Measurements from ENCODE around the gene SLC29A2.

The SLC29A2 gene

DNA sequence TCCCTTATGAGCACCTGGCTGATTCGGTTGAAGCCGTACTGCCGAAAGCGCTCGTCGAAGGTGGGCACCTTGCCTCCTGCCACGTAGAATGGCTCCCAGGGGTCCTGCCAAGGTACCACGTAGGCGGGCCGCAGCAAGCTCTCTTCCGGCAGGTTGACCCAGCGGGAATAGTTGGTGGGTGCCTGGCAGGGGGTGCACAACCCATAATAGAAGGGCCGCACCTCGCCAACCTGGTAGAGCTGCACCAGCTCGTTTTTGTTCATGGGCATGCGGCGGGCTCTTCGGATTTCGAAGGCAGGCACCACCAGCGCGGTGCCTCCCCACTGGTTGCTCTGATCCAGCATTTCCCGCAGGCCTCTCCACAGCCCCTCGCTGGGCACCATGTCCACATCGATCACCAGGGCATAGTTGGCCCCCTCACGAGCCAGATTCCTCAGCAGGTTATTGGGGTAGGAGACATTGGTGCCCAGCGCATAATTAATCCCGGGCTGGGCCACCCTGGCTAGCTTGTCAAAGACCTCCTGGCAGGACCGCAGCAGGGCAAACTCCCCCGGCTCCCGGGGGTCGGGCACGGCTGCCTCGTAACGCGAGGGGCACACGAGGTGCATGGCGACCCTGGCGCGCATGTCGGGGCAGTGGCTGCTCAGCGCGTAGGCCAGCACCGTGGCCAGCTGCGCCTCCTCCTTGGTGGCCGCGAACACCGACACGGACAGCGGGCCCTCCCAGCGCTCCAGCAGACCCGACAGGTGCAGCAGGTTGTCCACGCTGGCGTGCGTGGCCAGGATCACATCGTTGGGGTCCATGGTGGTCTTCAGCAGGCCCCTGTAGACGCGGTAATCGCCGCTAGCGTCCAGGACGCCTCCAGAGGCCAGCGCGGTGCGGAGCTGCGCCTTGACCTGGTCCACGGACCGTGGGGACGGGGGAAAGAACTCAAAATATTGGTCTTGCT lies 24.8 kb downstream of the SLC29A2 start:
- no peak for DNase-seq

DNA sequence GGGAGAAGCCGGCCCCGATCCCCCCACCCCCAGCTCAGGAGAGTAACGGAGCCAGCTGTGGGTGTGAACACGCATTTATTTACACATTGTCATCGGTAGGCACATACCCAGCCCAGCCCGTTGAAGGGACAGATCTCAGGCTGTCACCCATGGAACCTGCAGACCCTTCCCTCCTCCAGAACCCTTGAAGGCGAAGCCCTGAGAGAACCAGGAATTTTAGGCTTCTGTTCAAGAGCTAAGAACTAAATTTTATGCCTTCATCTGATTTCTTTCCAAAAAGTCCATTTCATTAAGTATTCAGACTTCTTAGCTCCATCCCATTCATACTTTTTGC lies 26.3 kb downstream of the SLC29A2 start:
- DNase-seq = no peak

DNA sequence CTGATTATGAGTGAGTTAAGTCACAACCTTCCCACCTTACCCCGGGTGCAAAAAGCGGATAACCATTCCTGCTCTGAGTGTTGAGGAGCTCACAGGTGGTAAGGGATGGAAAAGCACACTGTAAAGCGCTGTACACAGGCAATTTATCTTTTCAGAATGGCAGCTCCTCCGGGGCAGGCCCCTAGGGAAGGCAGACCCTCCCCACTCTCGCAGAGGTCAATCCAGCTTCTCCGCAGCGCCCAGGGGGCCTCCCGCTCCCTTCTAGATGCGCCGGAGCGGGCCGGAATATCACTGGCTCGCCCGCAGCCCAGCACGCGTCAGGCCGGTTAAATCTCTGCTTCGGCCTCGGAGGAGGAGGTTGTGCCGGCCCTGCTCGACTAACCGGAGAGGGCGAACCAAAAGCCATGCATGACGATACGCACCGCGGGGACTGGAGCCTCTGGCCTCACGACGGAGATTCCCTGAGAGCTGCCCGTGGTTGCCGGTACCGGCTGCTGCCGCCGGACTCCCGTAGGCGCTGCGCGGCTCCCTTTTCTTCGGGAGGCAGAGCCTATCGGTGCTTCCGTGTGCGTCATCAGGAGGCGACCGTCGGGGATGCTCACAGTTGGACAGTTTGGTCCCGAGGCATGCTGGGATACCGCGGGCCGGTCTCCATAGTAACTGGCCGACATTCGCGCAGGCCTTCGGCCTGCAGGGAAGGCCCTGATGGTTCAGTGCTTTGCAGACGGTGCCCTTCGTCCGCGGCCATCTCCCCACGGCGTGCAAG lies 26.8 kb downstream of the SLC29A2 start, which contains the start of gene BRMS1:
Gene BRMS1, minus strand, starts transcription at position 555 of the 766 bp plus-strand sequence. CDS start 2,870 bp downstream, outside the sequence.
- DNase-seq = peak; percentile 96

DNA sequence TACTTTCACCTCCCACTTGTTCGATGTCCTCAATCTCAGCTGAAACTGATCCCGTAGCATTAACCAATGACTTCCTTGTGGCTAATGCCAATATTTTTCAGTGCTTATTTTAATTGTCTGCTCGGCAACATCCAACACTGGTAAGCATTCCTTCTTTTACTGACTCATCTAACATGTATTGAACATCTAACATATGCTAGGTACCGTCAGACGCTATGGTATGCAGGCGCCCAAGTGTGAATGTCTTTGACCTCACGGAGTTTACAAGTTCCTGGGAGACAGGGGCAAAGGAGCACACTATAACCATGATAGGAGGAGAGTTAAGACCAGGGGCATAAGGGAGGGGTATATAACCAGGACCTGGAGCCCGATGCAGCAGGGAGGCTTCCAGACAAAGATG lies 28.4 kb downstream of the SLC29A2 start:
- no peak for DNase-seq

DNA sequence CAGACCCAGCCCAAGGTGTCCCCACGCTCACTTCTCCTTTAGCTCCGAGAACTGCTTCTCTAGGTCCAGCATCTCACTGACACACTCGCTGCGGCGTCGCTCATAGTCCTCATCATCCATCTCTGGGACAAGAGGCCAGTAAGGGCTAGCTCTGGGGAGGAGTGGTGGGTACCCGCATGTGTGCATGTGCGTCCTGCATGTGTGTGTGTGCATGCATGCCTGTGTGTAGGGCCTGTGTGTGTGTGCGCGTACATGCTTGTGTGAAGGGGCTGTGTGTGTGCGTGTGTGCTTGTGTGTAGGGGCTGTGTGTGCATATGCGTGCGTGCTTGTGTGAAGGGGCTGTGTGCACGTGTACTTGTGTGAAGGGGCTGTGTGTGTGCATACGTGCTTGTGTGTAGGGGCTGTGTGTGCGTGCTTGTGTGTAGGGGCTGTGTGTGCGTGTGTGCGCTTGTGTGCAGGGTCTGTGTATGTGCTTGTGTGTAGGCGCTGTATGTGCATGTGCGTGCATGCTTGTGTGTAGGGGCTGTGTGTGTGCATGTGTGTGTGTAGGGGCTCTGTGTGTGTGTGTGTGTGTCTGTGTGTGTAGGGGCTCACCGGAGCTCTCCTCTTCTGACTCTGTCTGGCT lies 29.9 kb downstream of the SLC29A2 start:
- no peak for DNase-seq

DNA sequence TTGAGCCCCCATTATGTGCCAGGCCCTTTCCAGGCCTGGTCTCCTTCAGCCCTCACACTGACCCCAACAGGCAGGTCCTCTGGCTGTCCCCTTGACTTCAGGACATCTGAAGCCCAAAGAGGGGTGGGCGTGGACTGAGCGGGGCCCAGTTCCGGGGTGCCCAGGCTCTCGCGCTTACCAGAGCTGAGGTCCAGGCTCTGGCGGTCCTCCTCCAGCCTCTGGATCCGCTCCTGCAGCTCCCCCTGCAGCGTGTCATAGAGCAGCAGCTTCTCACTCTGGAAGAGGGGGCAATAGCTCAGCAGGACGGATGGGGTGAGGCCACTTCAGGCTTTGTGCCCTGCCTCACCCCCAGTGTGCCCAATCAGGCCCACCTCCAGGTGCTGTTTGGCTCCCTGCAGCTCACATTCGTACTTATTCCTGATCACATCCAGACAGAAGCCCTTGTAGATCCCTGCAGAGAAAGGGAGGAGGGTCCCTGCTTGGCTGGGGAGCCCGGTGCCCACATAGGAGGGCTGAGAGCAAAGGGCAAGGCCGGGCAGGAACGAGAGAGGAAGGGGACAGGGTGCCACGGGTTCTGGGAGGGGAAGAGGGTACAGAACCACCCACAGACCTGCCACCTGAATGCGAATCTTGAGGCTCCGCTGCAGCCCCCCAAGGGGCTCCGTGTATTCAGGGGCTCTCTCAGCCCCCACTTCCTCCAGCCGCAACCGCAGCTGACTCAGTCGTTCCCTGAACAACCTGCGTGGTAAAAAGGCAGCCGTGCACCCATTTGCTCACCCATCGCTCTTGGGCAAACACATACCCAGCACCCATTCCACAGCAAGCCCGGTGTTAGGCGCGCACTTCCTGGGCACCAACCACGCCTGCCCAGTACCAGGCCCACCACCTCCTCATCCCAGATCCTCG lies 30.7 kb downstream of the SLC29A2 start:
- DNase-seq = no peak

DNA sequence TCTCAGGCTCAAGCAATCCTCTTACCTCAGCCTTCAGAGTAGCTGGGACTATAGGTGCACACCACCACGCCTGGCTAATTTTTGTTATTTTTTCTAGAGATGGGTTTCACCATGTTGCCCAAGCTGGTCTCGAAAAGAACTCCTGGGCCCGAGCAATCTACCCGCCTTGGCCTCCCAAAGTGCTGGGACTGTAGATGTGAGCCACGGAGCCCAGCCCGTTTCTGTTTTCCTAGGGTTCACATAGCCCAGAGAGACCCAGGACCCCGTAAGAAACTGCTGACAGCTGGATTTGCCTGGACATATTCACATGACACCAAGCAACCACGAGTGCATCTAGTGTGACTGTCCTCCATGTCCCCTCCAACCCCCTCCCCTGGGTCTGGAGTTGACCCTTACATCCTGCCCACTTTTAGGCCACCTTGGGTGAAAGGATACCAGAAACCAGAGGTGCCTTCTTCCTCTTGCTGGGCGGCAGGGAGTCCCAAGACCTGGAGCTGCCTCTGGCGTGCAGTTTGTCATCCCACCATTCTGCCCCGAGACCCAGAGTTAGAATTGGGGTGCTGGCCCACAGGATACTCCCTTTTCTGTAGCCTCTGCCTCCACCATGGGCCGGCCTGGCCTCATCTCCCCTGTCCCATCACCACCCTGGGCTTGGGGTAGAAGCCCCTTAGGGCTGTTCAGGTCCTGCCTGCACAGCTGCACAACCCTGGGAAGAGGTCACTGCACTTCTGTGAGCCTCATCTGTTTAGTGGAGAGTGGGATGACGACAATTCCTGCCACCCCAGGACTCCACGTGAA lies 31.7 kb downstream of the SLC29A2 start:
- DNase-seq = no peak

DNA sequence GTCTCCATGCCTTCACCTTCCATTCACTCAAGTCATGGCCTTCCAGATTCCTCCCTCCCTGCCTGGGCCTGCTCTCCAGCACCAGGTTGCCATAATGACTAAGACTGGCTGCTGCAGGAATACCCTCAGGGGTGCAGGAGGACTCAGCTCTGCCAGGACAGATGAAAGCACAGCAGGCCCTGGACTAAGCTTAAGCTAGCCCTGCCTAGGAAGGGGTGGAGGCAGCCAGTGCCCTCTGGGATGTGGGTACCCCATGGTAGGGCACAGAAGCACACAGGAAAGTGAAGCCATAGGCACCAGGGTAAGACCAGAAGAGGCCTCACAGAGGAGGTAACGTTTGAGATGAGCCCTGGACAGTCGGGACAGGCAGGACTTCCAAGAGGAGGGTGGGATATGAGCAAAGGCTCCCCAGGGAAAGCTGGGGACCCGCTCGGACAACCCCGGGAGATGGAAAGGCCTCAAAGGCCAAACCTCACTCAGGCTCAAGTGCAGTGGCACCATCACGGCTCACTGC lies 32.3 kb downstream of the SLC29A2 start:
- DNase-seq = no peak

DNA sequence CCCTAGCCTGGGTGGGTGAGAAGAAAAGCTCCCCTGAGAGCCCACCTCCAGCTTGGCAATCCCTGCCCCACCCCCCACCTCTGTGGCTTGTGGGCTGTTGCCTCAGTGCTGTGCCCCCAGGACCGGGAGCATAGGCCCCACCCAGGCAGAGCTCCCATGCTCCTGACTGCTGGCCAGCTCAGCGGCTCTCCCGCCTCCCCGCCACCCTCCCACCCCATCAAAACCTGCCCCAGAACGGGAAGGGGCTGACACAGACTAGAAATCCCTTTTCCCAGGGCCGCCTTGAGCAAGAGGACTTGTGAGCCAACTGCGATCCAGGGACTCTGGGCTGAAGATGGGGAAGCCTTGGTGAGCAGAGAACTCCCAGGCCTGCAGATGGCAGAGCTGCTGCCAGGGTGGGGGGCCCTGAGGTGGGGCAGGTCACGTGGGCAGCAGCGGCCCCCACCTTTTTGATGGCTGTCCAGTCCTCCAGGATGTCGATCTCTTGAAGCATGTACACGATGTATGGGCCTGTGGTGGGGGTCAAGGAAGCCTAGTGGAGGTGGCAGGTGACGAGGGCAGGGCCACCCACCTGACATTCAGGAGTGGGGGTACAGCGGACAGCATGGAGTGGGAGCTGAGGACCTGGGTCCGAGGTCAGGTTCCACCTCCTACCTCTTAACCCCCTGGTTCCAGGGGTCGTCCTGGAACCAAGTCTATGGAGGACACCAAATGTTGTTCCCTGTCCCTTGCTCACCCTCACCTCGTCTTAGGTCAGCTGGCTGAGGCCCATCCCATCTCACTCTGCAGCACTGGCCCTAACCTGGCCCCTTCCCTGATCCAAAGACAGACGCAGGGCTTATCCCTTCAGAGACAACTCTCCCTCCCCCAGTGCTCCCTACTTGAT lies 33.0 kb downstream of the SLC29A2 start:
- no peak for DNase-seq

DNA sequence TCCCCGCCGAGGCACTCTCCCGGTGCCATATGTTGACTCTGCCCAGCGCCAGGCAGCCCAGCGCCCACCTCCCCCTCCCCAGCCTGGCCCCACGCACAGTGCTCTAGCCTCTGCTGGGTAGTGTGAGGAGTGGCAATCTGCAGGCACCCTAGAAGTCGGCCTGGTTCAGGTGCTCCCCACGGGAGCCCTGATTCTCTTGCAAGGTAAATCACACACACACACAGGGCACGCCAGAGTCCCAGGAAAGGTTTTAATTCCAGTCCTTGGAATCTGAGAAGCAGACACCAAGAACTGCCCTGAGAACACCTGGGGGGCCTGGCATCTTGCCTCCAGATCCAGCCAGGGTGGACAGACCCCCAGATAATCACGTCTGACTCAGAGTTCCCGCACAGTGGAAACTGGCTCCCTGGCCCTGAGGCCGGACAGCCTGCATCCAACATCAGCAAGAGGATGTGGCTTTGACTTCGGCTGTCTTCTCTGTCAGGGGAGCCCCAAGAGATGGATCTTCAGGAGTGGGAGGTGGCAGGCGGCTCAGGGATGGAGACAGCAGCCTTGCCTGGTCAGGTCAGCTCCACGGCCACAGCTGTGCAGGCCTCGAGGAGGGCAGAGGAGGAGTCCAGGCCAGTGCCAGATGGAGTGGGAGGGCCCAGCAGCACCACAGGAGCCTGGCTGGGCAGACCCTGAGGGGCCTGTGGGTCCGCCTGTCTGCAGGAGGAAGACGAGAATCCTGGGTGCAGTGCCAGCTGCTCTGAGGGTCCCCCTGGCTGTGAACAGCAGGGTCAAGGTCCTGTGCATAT lies 34.3 kb downstream of the SLC29A2 start:
- DNase-seq = no peak

DNA sequence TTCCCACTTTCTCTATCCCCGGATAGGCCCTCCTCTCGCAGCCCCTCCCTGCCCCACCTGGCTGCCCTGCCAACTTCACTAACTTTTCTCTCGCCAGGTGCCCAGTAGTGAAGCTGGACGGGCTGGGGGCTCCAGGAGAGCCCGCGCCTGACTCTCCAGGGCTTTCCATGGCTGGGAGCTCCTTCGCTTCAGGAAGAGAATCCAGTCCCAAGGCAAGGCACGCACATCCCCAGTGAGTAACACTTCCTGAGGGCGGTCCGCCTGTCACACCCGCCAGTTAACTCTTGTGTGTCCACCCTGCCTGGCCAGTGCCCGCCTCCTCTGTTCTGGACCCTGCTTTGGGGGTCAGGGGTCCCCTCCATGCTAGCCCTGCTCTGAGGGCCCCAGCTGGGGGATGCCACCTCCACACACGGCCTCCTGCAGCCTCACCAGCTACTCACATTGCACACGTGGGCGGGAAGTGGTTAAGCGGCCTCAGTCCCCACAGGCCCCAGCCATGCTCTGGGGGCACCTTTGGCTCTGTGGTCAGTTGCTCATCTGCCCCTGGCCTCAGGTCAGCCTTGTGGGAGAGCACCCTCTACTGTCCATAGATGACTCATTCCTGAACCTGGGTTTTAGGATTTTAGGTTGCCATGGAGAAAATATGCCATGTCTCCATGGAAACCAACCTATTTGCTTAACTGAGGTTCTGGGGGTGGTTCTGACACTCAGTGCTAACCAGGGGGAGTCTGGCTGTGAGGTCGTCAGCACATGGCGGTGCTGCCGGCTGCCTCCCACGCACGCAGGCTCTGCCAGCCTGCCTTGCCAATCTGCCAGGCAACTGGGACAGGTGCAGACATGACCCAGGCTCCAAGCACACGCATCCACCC lies 35.1 kb downstream of the SLC29A2 start, which contains the start of gene RIN1:
Gene RIN1, minus strand, starts transcription at position 201 of the 869 bp plus-strand sequence. Its CDS starts 32 bp downstream, at position 169.
- peak; percentile 54 for DNase-seq

DNA sequence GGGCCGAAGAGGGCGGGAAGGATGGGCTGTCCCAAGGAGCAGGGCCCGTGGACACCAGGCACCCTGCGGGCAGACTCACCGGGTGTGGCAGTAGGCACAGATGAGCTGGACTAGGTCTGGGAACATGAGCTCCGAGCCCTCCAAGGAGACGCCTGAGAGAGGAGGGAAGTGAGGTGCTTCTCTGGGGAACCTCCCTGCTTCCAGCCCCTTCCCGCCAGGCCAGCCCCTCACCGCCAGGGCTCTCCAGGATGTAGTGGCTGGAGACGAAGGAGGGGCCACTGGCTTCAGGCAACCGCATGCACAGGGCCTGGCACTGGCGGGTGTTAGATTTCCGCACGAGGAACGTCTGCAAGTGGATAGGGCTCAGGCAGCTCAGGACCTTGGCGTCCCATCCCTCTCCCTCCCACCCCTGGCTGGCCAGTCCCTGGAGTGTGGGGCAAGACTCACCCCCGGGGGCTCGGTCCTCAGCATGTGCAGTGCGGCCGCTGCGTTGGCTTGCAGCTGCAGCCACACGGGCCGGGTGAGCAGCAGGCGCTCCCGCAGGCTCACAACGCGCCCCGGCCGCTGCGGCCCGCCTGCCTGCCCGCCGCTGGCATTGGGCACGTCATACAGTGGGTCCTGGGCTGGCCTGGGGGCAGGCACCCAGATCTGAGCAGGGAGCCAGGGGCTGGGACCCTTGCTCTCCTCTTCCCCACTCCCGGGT lies 35.9 kb downstream of the SLC29A2 start:
- no peak for DNase-seq

DNA sequence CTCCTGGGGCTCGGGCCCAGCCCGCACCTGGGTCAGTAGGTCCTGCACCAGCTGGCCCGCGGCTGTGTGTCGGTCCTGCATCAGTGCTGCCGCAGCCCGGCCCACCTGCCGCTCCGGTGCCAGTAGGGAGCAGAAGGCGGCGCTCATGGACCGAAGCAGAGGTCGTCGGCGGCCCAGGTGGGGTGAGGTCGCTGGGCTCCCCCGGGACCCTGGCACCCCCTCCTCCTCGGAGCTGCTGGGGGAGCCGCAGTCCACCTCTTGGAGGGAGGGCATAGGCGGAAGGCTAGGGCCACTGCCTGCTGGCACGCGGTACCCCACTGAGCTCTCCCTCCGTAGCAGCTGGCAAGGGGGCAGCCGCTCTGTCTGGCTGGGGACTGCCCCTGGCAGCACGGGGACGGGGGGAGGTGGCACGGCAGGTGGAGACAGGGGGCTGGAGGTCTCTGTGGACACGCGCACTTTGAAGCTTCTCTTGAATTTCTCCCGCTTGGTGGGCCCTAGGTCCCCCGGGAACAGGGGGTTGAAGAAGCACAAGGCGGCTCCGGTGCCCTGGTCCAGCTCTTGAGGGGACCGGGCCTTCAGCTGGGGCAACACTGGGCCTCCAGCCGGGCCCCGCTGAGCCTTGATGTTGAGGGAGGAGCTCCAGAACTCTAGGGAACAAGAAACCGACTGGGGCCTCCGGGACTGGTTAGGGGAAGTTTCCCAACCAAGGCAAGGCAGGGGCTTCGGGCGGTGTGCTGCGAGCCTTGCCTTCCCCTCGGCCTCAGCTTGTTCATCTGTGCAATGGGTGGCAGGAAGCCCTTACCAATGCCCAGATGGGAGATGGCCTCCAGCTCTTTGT lies 36.7 kb downstream of the SLC29A2 start:
- no peak for DNase-seq

DNA sequence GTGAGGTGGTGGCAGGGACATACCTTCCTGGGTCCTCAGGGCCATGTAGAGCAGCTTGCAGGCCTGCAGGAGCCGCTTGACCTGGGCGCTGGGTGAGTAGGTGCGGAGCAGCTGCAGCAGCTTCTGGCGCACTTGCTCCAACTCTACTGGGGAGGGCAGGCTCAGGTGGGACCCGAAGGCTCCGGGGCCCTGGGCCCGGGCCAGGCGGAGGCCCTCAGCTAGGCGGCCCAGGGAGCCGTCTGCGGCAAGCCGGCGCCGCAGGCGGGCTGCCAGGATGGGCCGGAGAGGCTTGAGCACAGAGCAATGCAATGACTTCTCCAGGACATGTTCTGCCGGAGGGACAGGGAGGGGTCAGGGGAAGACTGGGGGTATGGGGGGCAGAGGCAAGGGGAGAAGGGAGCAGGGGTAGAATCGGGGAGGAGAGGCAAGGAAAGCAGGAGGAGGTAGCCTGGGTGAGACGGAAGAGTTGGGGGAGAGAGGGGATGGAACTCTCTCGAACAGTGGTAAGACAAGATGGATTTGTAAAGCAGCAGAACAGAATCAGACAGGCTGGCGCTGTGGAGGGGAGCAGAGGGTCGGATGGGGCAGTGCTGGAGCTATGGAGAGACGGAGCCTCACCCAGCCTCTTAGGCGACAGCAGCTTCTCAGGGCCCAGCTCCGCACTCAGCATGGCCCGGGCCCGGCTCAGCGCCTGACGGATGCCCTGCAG lies 37.5 kb downstream of the SLC29A2 start:
- no peak for DNase-seq

DNA sequence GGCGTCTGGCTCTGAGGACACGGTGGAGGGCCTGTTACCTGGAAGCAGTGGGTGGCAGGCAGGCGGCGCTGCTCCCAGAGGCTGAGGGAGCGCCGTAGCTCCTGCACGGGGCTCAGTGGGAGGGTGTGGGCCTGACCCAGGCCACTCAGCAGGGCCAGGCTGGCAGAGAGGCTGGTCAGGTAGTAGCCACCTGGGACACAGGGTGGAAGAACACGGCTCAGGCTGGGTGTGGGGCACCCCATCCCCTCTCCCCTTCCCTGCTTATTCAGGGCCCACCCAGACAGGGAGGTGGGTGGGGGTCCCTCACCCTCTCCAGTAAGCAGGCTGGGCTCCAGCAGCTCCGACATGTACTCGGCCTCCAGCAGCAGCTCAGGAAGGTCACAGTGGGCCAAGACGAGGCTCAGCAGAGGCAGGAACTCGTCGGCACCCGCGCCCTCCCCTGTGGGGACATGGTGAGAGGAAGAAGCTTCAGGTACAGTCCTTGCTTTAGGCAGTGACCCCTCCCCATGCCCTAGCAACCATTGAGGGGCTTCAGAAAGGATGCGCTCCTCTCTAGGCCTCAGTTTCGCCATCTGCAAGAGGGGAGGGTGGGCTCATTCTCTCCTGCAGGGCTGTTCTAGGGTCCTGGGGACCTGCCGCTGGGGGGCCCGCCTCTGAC lies 38.2 kb downstream of the SLC29A2 start:
- DNase-seq = no peak
